Liver (tissue), 9 donors: ENCODE results near the gene DICER1. TPM values are rescaled to one million over a fixed set of nuclear protein-coding genes. Genes with fewer than 3 reads are reported as not detected.
A peak's percentile ranks its signal among the peaks of the same experiment; 100 is the strongest.

Source experiments
- DNase-seq: peaks from one replicate; pipeline ENCODE4 v3.0.0-alpha.2; 2017; ENCODE audit warnings: low spot score
- H3K27ac ChIP-seq, 2 donors: one replicate each; pipeline ENCODE4 v1.7.0; 2013; ENCODE audit warnings: inconsistent platforms in 2 of 2, low read length in 2 of 2, control low read depth in 1 of 2, low read depth in 1 of 2, mild to moderate bottlenecking in 1 of 2
- H3K27me3 ChIP-seq, 4 donors: one replicate each; pipeline versions ENCODE4 v1.6.1 to v1.7.0; 2013; ENCODE audit warnings: low read length in 3 of 4, inconsistent platforms in 1 of 4, mild to moderate bottlenecking in 1 of 4, moderate library complexity in 1 of 4; ENCODE audit not compliant: control insufficient read depth in 4 of 4, insufficient read depth in 4 of 4
- H3K36me3 ChIP-seq, 4 donors: one replicate each; pipeline versions ENCODE4 v1.6.1 to v1.7.0; 2013; ENCODE audit warnings: low read length in 3 of 4, mild to moderate bottlenecking in 3 of 4, low read depth in 1 of 4, moderate library complexity in 1 of 4; ENCODE audit not compliant: control insufficient read depth in 4 of 4, insufficient read depth in 3 of 4
- H3K4me1 ChIP-seq, 4 donors: one replicate each; pipeline versions ENCODE4 v1.6.1 to v1.7.0; 2013; ENCODE audit warnings: low read length in 3 of 4, mild to moderate bottlenecking in 3 of 4, moderate library complexity in 1 of 4; ENCODE audit not compliant: control insufficient read depth in 4 of 4, insufficient read depth in 4 of 4
- H3K4me3 ChIP-seq, 3 donors: one replicate each; pipeline versions ENCODE4 v1.6.1 to v1.7.0; 2013; ENCODE audit warnings: low read length in 3 of 3, control low read depth in 1 of 3, low read depth in 1 of 3, mild to moderate bottlenecking in 1 of 3
- H3K9ac ChIP-seq, 2 donors: one replicate each; pipeline ENCODE4 v1.7.0; 2013; ENCODE audit warnings: low read length in 2 of 2, mild to moderate bottlenecking in 2 of 2, moderate library complexity in 2 of 2, control low read depth in 1 of 2, low read depth in 1 of 2
- H3K9me3 ChIP-seq, 4 donors: one replicate each; pipeline versions ENCODE4 v1.6.1 to v1.7.0; 2013; ENCODE audit warnings: low read length in 3 of 4; ENCODE audit not compliant: control insufficient read depth in 4 of 4
- ATF3 ChIP-seq: IDR thresholded peaks from 2 replicates; pipeline ENCODE4 v1.6.1; 2016; ENCODE audit warnings: antibody characterized with exemption
- CTCF ChIP-seq: fragments of 150-350 bp; IDR thresholded peaks from 2 replicates; pipeline ENCODE4 v1.5.1; 2017; ENCODE audit warnings: improper control_type of control experiment, low read depth, low read length; ENCODE audit not compliant: missing input control
- FOXA1 ChIP-seq: IDR thresholded peaks from 2 replicates; pipeline ENCODE4 v1.6.1; 2016; ENCODE audit warnings: antibody characterized with exemption
- FOXA2 ChIP-seq: IDR thresholded peaks from 2 replicates; pipeline ENCODE4 v1.6.1; 2016; ENCODE audit warnings: antibody characterized with exemption
- GABPA ChIP-seq, 2 donors: IDR thresholded peaks in 1 of 2; conservative IDR thresholded peaks in 1 of 2; 2 replicates each; pipeline ENCODE4 v1.6.1; 2016; ENCODE audit warnings: antibody characterized with exemption in 2 of 2, mild to moderate bottlenecking in 1 of 2, moderate library complexity in 1 of 2
- HNF4A ChIP-seq, 2 donors: conservative IDR thresholded peaks; 2 replicates each; pipeline ENCODE4 v1.6.1; 2016; ENCODE audit warnings: antibody characterized with exemption in 2 of 2, mild to moderate bottlenecking in 2 of 2
- JUND ChIP-seq, 2 donors: IDR thresholded peaks; 2 replicates each; pipeline ENCODE4 v1.6.1; 2016; ENCODE audit warnings: antibody characterized with exemption in 2 of 2
- MAX ChIP-seq: IDR thresholded peaks from 2 replicates; pipeline ENCODE4 v1.6.1; 2016; ENCODE audit warnings: antibody characterized with exemption
- RAD21 ChIP-seq, 2 donors: IDR thresholded peaks; 2 replicates each; pipeline ENCODE4 v1.6.1; 2016; ENCODE audit warnings: antibody characterized with exemption in 2 of 2, mild to moderate bottlenecking in 2 of 2
- REST ChIP-seq: IDR thresholded peaks from 2 replicates; pipeline ENCODE4 v1.6.1; 2016; ENCODE audit warnings: antibody characterized with exemption, mild to moderate bottlenecking
- RXRA ChIP-seq, 2 donors: IDR thresholded peaks; 2 replicates each; pipeline ENCODE4 v1.6.1; 2017 to 2018; ENCODE audit warnings: antibody characterized with exemption in 2 of 2, mild to moderate bottlenecking in 1 of 2
- YY1 ChIP-seq: IDR thresholded peaks from 2 replicates; pipeline ENCODE4 v1.6.1; 2016; ENCODE audit warnings: antibody characterized with exemption, mild to moderate bottlenecking
- ZBTB33 ChIP-seq: IDR thresholded peaks from 2 replicates; pipeline ENCODE4 v1.6.1; 2016; ENCODE audit warnings: antibody characterized with exemption
- WGBS: extraction: QIAGEN DNeasy Blood & Tissue Kit; methylation state at CpG from one replicate; pipeline ENCODE4 v1.1.7; 2013; 5-methylcytosine and 5-hydroxymethylcytosine counted together
- polyA plus RNA-seq, 2 donors: library from polyadenylated mRNA; stranded (reverse) in 1 of 2; unstranded in 1 of 2; fragments of 200-250 nt in 1 of 2; fragments of >200 nt in 1 of 2; fragmentation: Nextera tagmentation in 1 of 2; extraction: Ambion mirVana in 1 of 2; gene quantifications; one replicate each; pipeline versions ENCODE4 v1.2.1 to v1.2.3, GENCODE V29; 2013 to 2015
- total RNA-seq, 2 donors: library from RNA; depleted of rRNA; stranded (reverse); fragments of >200 nt; gene quantifications; one replicate each; pipeline ENCODE4 v1.2.3, GENCODE V29; 2014
- donor health status: healthy.
- donor health status: healthy.
- donor health status: healthy.
- donor health status: healthy.
- donor health status: healthy.

DICER1 gene
- total and polyA plus RNA-seq, 4 donors, result 7.5 to 43.6 (median 20.3) TPM

- Histone ChIP-seq H3K4me1 (peaks cover 0 to 5% (median 1%) of the 10 kb centered on the region in 4 donors), H3K9ac (peak overlapping the region in 1 of 2 donors; percentile 39), H3K27ac (no peak overlapping the region), H3K36me3 (peaks cover 10 to 40% (median 35%) of the 10 kb centered on the region in 4 donors), H3K27me3 (no peaks in the 10 kb centered on the region), H3K9me3 (no peaks in the 10 kb centered on the region), H3K4me3 (no peak overlapping the region)
- WGBS, result 88% methylated on average over 10 of the region's 10 CpGs
- no peak for DNase-seq
- TF ChIP-seq YY1, result no peak
- no peak for TF ChIP-seq ZBTB33
- no peak for TF ChIP-seq FOXA1
- TF ChIP-seq REST, result no peak
- no peak for TF ChIP-seq HNF4A (conservative IDR thresholded peaks at IDR 0.05)
- TF ChIP-seq JUND (IDR thresholded peaks at IDR 0.05), result no peak
- no peak for TF ChIP-seq GABPA (IDR thresholded peaks at IDR 0.05 in 1 of 2, conservative IDR thresholded peaks at IDR 0.05 in 1 of 2)
- no peak for TF ChIP-seq ATF3
- TF ChIP-seq FOXA2, result no peak
- no peak for TF ChIP-seq RXRA (IDR thresholded peaks at IDR 0.05)
Measured at GRCh38 chr14:95101736-95102679, 55.3 kb downstream of the DICER1 start.

GRCh38 chr14:95098984-95099599, 58.2 kb downstream of the DICER1 start:
- Histone ChIP-seq H3K9ac (no peak overlapping the region), H3K4me1 (peaks cover 0 to 5% (median 1%) of the 10 kb centered on the region in 4 donors), H3K36me3 (peaks cover 11 to 40% (median 29%) of the 10 kb centered on the region in 4 donors), H3K27ac (no peak overlapping the region), H3K27me3 (no peaks in the 10 kb centered on the region), H3K4me3 (no peak overlapping the region), H3K9me3 (no peaks in the 10 kb centered on the region)
- peak; percentile 45 for DNase-seq
- TF ChIP-seq YY1 (no peak), MAX (no peak), RXRA (IDR thresholded peaks at IDR 0.05) (peak in 1 of 2 donors; percentile 6), HNF4A (conservative IDR thresholded peaks at IDR 0.05) (peak in 1 of 2 donors; percentile 10), CTCF (peak; percentile 39), RAD21 (IDR thresholded peaks at IDR 0.05) (peak; percentile 64 to 75)
- 70% methylated on average over 3 of the region's 3 CpGs for whole genome bisulfite sequencing
